ENCODE measurements around the gene SLC15A5.

Gene SLC15A5

DNA sequence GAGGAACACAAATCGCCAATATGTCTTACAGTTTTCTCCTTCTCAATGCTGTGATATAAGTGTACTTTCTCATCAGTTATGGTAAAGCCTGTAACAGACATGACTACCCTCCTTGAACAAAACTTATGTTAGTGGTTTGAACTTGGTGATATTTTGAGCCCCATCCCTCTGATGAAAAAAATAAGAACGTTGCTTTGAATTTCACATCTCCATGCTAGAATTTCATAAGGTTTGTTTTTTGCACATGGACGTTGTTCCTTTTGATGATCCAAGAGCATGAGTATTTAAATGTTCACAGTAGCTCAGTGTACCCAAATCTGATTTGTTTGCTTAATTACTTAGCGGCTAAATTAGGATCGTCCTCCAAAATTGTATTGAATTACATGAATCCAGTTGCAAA is at the start of gene SLC15A5:
Gene SLC15A5 (minus strand): TSS at position 101 of the 400 bp plus-strand sequence. CDS start 0 bp downstream, at position 101.
- DNase-seq, result no peak

DNA sequence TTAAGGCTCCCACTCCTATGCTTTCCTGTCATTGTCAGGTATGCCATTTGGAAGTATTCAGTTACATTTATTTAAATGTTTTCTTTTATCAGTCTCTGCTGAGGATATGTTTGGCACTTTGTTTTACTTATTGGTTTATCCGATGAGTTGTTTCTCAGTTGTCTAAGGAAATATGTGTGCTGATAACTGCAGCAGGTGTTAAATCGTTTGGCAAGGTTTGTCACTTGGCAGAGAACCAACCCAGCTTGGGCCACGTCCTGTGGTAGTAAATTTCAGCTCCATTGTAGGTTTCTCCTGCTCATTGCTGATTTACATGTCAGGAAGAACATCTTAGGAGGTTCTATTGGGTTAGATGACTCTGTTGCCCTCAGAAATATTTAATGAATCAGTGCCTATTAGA is 47.9 kb upstream of the SLC15A5 start:
- no peak for DNase-seq

DNA sequence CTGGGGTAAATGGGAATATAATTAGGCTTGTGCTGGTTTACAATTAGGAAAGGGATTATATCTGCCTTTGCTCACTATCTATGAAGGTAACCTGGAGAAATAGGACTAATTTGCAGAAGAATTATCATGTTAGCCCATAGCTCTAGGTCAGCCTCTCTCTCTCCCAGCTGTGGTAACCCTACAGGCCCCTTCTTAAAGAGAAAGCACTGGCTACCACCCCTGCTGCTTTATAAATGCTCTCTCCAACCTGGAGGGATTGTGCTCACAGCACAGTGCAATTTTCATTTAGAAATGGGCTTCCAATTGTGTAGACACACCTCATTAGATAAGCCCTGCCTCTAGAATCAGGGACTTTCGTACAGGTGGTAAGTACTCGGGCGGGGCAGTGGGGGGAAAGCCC is 47.3 kb upstream of the SLC15A5 start:
- DNase-seq, result no peak

DNA sequence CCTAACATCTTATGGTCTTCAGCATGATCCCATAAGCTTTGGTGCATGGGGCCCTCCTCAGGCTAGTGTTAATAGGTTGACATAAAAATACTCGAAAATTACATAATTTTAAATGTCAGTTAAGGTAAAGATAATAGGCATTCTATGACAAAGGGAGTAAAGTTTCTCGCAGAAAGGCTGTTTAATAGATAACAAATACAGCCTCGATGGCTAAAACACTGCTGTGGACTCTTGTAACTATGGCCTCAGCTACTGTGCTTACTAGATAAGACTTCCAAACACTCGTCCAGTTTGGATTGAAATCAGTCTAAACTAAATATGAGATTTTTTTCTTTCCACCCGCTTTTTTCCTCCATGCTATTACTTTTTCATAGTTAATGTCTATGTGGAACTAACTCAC is 46.8 kb upstream of the SLC15A5 start:
- DNase-seq, result no peak

DNA sequence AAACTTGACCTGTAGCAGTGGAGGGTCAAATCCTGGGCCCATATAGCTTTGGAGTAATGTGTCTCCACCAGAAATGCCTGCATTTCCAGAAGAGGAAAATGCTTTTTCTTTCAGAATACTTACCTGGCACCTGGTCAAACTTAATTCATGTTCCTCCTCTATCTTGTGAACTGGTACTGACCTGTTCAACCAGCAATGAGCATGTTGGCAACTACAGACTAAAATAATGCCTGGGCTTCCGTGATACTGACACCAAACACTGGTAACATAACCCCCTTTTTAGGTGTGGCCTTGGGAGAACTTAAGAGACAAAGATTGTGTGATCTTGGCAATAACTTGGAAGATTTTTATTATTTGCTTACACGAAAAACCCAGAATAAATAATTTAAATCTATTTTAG is 46.2 kb upstream of the SLC15A5 start:
- no peak for DNase-seq

- DNase-seq, result no peak
Measured at GRCh38 chr12:16323010-16323409, 45.5 kb upstream of the SLC15A5 start.

DNA sequence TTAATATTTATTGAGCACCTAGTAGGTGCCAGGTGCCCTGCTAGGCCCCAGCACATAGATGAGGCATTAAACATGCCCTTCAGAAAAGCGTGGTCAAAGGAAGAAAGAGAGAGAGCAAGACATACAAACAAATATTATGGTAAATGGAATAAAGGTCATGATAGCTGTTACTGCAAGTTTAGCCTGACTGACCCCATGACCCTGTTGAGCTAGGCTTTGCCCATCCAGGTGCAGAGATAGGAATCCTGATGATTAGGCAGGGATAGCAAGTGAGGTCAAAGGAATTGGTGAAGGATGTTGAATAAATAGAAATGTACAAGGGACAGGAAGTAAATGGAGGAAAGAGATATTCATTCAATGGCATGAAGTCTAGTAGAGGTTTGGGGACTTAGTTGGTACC is 33.4 kb upstream of the SLC15A5 start:
- DNase-seq, result no peak

DNA sequence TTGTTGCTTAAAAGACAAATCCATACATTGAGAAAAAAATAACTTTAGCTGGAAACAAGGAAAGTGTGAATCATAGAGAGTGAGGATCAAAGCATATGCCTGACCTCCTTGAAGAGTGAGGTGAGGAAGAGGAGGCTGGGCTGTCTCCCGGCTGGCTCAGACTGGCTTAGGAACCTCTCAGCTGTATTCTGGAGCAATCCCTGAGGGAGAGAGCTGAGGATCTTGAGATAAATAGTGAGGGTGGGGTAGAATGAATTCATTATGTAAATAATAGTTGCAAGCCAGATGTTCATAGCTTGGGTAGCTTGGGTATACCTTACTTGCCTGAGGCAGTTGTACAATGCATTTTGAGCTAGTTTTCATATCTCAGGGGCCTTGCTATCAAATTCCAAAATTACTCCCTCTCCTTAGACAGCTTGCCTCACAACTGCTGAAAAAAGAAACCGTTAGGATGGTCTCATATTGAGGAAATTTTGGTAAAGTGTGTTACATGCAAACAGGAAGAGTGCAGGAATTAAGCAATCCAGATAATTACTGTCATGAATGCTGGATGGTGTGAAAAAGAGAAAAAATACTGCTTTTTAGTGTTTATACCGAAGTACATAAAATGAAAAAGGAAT is 30.5 kb upstream of the SLC15A5 start:
- DNase-seq, result no peak

GRCh38 chr12:16303939-16304338 is 26.5 kb upstream of the SLC15A5 start:
- DNase-seq, result no peak

DNA sequence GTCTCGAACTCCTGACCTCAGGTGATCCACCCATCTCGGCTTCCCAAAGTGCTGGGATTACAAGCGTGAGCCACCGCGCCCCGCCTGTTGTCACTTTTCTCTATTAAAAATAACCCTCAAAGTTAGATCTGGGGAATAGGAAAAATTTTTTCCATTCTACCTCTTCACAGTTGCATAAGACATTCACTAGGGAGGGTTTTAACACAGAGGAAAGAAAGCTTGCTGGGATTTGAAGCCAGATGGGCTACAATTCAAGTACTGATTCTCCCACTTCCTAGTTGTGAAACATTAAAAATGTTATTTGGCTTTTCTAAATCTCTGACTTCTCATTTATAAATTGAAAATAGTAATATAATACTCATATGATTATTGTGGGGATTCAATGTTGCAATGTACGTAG is 23.3 kb upstream of the SLC15A5 start:
- no peak for DNase-seq

DNA sequence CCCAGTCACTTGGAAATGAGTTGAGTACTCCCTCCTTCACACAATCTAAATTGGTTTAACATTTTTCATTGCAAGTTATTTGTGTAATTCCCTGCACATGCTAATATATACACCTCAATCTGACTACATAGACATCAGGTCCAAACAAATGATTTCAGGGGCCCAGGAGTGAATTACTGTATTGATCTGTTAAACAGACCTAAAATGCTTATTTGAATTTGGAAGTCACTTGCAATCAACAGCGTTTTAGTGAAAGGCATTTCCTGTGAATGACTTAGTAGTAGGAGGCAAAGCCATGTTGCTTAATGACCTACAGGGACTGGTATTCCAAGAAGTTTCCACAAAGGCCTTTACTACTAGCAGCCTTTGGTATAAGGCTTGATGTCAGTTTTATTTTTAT is 22.6 kb upstream of the SLC15A5 start:
- DNase-seq, result no peak

DNA sequence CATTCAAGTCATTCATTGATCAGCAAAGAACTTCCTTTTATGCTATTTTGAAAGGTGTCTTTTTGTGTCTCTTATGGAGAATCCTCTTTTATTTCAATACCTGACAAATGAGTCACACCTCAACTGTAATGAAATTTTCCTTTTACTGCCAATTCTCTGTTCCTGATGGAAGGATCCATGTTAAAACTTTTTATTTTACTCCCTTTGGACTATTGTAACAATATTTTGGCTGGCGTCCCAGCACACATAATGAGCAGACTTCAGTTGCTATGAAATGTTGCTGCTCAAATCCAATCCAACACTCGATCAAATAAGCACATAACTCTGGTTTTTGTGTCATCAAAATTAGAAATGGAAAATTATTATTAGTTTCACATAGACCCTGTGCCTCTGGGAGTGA is 21.9 kb upstream of the SLC15A5 start:
- no peak for DNase-seq

DNA sequence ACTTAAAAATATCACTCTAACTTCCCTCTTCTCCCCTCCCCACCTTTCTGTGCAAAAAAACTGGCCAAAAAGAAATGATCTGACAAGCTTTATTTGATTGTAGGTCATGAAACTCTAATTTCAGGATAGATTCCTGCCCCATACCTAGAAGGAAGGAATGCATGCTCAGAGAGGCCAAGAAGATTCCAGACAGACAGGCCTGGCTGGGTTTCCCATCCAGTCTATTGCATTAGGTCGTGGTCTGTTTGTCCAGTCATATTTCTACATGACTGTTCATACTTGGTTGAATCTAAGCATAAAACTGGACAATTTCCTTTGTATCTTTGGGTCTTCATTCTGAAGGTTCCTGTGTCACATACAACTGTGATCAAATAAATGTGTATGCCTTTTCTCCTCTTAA is 20.0 kb upstream of the SLC15A5 start:
- no peak for DNase-seq

GRCh38 chr12:16294376-16294956 is 17.0 kb upstream of the SLC15A5 start:
- no peak for DNase-seq

DNA sequence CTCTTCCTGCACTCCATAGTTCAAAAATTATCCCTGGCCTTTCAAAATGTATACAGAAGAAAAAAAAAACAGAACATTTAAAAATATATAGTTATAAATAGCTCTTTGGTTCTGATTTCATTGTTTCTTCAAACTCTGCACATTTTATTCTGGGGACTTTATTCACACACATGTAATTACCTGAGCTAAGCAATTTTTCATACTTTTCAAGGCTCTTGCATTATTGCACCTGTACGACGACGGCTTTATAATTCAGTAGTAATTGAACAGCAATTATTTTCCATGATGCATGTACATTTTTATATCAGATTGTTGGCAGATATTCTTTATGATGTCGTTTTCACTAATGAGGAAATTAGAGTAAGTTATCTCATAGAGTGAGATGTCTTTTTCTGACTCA is 13.5 kb upstream of the SLC15A5 start:
- DNase-seq, result no peak

DNA sequence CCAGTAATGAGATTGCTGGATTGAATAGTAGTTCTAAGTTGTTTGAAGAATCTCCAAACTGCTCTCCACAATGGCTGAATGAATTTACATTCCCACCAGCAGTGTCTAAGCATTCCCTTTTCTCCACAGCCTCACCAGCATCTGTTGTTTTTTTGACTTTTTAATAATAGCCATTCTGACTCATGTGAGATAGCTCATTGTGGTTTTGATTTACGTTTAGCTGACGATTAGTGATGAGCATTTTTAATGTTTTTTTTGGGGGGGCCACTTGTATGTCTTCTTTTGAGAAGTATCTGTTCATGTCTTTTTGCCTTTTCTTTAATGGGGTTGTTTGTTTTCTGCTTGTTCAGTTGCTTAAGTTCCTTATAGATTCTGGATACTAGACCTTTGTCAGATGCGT is 8.1 kb upstream of the SLC15A5 start:
- DNase-seq, result no peak

DNA sequence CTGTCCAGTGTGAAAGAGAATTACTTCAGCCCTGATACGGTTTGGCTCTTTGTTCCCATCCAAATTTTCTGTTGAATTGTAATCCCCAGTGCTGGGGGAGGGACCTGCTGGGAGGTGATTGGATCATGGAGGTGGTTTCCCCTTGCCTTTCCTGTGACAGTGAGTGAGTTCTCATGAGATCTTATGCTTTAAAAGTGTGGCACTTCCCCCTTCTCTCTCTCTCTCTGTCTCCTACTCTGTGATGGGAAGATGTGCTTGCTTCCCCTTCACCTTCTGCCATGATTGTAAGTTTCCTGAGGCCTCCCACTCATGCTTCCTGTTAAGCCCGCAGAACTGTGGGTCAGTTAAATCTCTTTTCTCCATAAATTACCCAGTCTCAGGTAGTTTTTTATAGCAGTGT is 5.5 kb upstream of the SLC15A5 start:
- DNase-seq, result no peak

DNA sequence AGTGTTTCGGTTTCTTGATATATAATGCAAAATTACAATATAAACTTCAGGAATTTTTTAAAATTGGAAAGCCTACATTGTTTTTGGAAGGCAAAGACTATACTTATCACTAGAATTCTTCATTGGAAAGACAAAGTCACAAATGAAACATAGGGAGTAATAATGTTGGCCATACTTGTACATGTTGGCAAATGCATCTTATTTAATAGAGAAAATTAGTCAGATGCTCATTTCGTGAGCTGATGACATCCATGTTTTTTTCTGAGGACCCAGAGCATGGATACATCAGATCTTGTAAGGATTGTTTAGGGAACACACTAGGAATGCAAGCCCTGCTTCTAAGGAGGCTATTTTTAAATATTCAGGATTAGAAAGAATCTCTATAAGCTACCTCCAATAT is 4.6 kb upstream of the SLC15A5 start:
- DNase-seq, result no peak

- no peak for DNase-seq
Measured at GRCh38 chr12:16281157-16281556, 3.7 kb upstream of the SLC15A5 start.

GRCh38 chr12:16272222-16272621 is 5.3 kb downstream of the SLC15A5 start:
- DNase-seq, result no peak

- DNase-seq, result no peak
Measured at GRCh38 chr12:16271062-16271461, 6.4 kb downstream of the SLC15A5 start.

- no peak for DNase-seq
Measured at GRCh38 chr12:16269946-16270345, 7.5 kb downstream of the SLC15A5 start.

- DNase-seq, result no peak
Measured at GRCh38 chr12:16266085-16266484, 11.4 kb downstream of the SLC15A5 start.

DNA sequence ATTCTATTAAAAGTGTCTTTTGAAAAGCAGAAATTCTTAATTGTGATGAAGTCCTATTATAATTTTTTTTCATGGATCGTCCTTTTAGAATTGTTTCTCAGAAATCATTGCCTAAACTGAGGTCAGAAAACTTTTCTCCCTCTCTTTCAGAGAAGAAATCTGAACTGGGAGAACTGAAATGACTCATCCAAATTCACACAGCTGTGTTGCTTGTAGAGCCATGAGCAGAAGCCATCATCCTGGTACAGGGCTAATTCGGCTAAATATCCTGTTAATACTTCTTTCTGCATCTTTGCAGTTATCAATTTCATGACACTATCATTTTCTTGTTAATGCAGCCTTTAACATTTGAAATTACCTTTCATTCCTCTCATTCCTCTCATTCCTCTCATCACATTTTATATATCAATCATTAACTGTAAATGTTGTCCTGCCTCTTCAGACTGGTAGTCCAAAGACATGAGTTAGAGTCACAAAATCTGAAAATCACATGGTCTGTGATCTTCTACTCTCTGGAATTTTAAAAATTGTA is 15.5 kb downstream of the SLC15A5 start:
- DNase-seq, result no peak

GRCh38 chr12:16260206-16260605 is 17.3 kb downstream of the SLC15A5 start:
- DNase-seq, result no peak
